ENCODE results near the gene LSAMP.

GRCh38 chr3:116124166-116124565 lies 321.1 kb downstream of the LSAMP start:
- TF ChIP-seq GATA2 (IDR thresholded peaks at IDR 0.05; ENCODE audit: insufficient read depth, insufficient read length, low read depth, low read length) = no peak
- TF ChIP-seq EZH2 (IDR thresholded peaks at IDR 0.05; ENCODE audit: borderline replicate concordance, low read depth, low read length, severe bottlenecking) = no peak
- no peak for TF ChIP-seq CTCF (IDR thresholded peaks at IDR 0.05; ENCODE audit: extremely low read depth in 1 of 2, insufficient read depth in 1 of 2, low read depth in 1 of 2, low read length in 2 of 2)
- TF ChIP-seq MAX (IDR thresholded peaks at IDR 0.05; ENCODE audit: insufficient read depth, insufficient read length) = no peak
- TF ChIP-seq POLR2A (IDR thresholded peaks at IDR 0.05; ENCODE audit: low read depth, low read length) = no peak
